ENCODE data around the gene CYP2A7.
"Not testable (repeated sequence)": the region's sequence is repeated elsewhere in the genome, so short reads cannot be mapped to it uniquely, and the experiment has no call there.

The CYP2A7 gene

DNA sequence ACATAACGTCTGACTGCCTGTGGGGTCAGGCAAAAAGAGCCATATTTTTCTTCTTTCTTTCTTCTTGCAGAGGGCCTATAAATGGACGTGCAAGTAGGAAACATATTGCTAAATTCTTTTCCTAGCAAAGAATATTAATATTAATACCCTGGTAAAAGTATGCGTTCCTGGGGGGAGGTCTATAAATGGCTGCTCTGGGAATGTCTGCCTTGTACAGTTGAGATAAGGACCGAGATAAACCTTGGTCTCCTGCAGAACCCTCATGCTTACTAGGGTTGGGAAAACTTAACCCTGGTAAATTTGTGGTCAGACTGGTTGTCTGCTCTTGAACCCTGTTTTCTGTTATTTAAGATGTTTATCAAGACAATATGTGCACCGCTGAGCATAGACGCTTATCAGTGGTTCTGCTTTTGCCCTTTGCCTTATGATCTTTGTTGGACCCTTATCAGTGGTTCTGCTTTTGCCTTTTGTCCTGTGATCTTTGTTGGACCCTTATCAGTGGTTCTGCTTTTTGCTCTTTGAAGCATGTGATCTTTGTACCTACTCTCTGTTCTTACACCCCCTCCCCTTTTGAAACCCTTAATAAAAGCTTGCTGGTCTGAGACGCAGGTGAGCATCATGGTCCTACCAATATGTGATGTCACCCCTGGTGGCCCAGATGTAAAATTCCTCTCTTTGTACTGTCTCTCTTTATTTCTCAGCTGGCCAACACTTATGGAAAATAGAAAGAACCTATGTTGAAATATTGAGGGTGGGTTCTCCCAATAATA is 37.7 kb upstream of the CYP2A7 start:
- H3K4me1 ChIP-seq (ENCODE audit: control insufficient read depth, insufficient read depth, low read length); H3K27ac ChIP-seq (ENCODE audit: low read depth, low read length); H3K9ac ChIP-seq (ENCODE audit: low read depth, low read length); H3K4me3 ChIP-seq (ENCODE audit: low read depth, low read length); H3K9me3 ChIP-seq (ENCODE audit: control insufficient read depth, insufficient read depth, low read length); H3K27me3 ChIP-seq (ENCODE audit: control insufficient read depth, insufficient read depth, low read length); H3K36me3 ChIP-seq (ENCODE audit: control insufficient read depth, insufficient read depth, low read length): not testable (repeated sequence)

DNA sequence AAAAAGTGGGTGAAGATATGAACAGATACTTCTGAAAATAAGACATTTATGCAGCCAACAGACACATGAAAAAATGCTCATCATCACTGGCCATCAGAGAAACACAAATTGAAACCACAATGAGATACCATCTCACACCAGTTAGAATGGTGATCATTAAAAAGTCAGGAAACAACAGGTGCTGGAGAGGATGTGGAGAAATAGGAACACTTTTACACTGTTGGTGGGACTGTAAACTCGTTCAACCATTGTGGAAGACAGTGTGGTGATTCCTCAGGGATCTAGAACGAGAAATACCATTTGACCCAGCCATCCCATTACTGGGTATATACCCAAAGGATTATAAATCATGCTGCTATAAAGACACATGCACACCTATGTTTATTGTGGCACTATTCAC is 36.3 kb upstream of the CYP2A7 start:
- H3K9ac ChIP-seq (ENCODE audit: low read depth, low read length); H3K4me3 ChIP-seq (ENCODE audit: low read depth, low read length); H3K27me3 ChIP-seq (ENCODE audit: control insufficient read depth, insufficient read depth, low read length); H3K4me1 ChIP-seq (ENCODE audit: control insufficient read depth, insufficient read depth, low read length); H3K36me3 ChIP-seq (ENCODE audit: control insufficient read depth, insufficient read depth, low read length); H3K27ac ChIP-seq (ENCODE audit: low read depth, low read length); H3K9me3 ChIP-seq (ENCODE audit: control insufficient read depth, insufficient read depth, low read length): not testable (repeated sequence)

DNA sequence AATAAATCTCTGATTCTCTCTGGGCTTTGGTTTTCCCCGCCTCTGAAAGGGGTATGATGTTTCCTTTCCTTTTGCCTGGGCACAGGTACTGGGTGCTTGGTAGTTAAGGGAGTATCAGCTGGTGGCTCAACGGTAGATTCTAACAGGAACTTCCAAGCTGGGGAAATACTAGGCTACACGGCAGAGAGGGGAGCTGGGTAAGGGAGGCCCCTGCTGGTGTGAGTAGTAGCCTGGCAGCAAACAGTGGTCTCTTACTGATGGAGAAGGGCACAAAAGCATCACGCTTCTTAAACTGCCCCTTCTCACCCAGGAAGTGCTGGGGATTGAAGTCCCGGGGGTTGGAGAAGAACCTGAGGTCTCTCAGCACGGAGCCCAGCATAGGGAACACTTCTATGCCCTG is 26.9 kb upstream of the CYP2A7 start:
- peaks cover 5% of the 10 kb centered on the region for H3K4me1 ChIP-seq (ENCODE audit: control insufficient read depth, insufficient read depth, low read length)
- H3K27ac ChIP-seq (ENCODE audit: low read depth, low read length), result no peak overlapping the region
- H3K27me3 ChIP-seq (ENCODE audit: control insufficient read depth, insufficient read depth, low read length), result no peaks in the 10 kb centered on the region
- H3K36me3 ChIP-seq (ENCODE audit: control insufficient read depth, insufficient read depth, low read length), result no peaks in the 10 kb centered on the region
- no peak overlapping the region for H3K9ac ChIP-seq (ENCODE audit: low read depth, low read length)
- H3K4me3 ChIP-seq (ENCODE audit: low read depth, low read length), result peak overlapping the region; percentile 64
- H3K9me3 ChIP-seq (ENCODE audit: control insufficient read depth, insufficient read depth, low read length), result peaks cover 17% of the 10 kb centered on the region

DNA sequence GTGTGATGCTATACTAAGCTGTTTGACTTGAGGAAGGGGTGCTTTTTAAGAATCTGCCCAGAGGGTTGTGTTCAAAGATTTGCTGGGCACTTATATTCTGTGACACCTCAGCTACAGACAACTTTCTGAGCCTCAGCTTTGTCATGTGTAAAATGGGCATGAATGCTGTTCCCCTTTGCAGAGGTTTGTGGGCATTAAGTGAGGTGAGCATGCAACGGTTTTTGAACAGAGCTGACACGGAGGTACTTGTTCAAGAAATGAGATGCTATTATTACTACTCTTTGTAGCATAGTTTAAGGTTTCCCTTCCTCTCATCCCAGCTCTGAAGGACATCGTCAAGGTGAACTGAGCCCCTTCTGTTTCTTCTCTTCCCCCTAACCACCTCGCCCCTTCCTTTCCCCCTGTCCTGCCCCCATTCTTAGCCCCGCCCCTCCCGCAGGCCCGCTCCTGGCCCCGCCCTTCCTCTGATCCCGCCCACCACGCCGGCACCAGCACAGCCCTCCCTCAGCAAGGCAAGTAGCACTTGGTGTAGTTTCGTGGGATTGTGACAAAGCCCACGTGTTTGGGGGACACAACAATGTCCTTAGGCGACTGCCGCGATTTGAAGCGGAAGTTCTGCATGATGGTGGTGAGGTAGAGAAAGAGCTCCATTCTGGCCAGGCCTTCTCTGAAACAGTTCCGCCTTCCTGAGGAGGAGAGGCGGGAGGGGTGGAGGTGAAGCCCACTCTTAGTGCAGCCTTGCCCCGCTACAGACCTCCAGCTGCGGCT is 26.1 kb upstream of the CYP2A7 start:
- H3K4me1 ChIP-seq (ENCODE audit: control insufficient read depth, insufficient read depth, low read length), result peaks cover 5% of the 10 kb centered on the region
- H3K27ac ChIP-seq (ENCODE audit: low read depth, low read length), result no peak overlapping the region
- H3K9ac ChIP-seq (ENCODE audit: low read depth, low read length), result 0 out of 2 replicates have a peak overlapping the region, but pooled peaks have one; percentile 12
- peak overlapping the region; percentile 64 for H3K4me3 ChIP-seq (ENCODE audit: low read depth, low read length)
- H3K27me3 ChIP-seq (ENCODE audit: control insufficient read depth, insufficient read depth, low read length), result no peaks in the 10 kb centered on the region
- H3K9me3 ChIP-seq (ENCODE audit: control insufficient read depth, insufficient read depth, low read length), result peaks cover 17% of the 10 kb centered on the region
- no peaks in the 10 kb centered on the region for H3K36me3 ChIP-seq (ENCODE audit: control insufficient read depth, insufficient read depth, low read length)

DNA sequence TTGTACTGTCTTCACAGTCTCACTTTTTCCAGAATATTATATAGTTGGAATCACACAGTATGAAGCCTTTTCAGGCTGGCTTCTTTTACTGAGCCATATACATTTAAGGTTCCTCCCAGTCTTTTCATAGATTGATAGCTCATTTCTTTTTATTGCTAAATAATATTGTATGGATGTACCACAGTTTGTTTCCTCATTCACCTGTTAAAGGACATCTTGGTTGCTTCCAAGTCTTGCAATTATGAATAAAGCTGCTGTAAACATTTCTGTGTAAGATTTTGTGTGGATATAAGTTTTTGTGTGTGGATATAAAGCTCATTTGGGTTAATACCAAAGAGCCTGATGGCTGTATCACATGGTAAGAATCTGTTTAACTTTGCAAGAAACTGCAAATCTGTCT is 24.5 kb upstream of the CYP2A7 start:
- H3K27ac ChIP-seq (ENCODE audit: low read depth, low read length), result no peak overlapping the region
- H3K27me3 ChIP-seq (ENCODE audit: control insufficient read depth, insufficient read depth, low read length), result no peaks in the 10 kb centered on the region
- peaks cover 1% of the 10 kb centered on the region; the same call in 1 of the 2 replicates for H3K9me3 ChIP-seq (ENCODE audit: control insufficient read depth, insufficient read depth, low read length)
- no peaks in the 10 kb centered on the region for H3K36me3 ChIP-seq (ENCODE audit: control insufficient read depth, insufficient read depth, low read length)
- H3K4me3 ChIP-seq (ENCODE audit: low read depth, low read length), result no peak overlapping the region
- H3K9ac ChIP-seq (ENCODE audit: low read depth, low read length), result no peak overlapping the region
- peaks cover 5% of the 10 kb centered on the region for H3K4me1 ChIP-seq (ENCODE audit: control insufficient read depth, insufficient read depth, low read length)

DNA sequence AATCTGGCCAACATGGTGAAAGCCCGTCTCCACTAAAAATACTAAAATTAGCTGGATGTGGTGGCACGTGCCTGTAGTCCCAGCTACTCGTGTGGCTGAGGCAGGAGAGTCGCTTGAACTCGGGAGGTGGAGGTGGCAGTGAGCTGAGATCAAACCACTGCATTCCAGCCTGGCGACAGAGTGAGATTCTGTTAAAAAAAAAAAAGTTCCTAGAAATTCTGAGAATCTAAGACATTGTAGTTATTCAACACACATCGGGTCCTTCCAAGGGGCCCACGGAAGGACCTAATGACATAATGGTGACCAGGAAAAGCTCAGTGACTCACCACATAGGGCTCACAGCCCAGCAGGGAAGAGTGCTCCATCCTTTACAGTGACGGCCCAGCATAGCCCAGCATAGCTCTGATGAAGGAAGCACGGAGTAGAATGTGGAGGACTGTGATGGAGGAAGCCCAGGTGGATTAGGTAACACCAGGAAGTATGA is 22.7 kb upstream of the CYP2A7 start:
- H3K36me3 ChIP-seq (ENCODE audit: control insufficient read depth, insufficient read depth, low read length); H3K27me3 ChIP-seq (ENCODE audit: control insufficient read depth, insufficient read depth, low read length); H3K27ac ChIP-seq (ENCODE audit: low read depth, low read length); H3K9ac ChIP-seq (ENCODE audit: low read depth, low read length); H3K9me3 ChIP-seq (ENCODE audit: control insufficient read depth, insufficient read depth, low read length); H3K4me3 ChIP-seq (ENCODE audit: low read depth, low read length); H3K4me1 ChIP-seq (ENCODE audit: control insufficient read depth, insufficient read depth, low read length): not testable (repeated sequence)

DNA sequence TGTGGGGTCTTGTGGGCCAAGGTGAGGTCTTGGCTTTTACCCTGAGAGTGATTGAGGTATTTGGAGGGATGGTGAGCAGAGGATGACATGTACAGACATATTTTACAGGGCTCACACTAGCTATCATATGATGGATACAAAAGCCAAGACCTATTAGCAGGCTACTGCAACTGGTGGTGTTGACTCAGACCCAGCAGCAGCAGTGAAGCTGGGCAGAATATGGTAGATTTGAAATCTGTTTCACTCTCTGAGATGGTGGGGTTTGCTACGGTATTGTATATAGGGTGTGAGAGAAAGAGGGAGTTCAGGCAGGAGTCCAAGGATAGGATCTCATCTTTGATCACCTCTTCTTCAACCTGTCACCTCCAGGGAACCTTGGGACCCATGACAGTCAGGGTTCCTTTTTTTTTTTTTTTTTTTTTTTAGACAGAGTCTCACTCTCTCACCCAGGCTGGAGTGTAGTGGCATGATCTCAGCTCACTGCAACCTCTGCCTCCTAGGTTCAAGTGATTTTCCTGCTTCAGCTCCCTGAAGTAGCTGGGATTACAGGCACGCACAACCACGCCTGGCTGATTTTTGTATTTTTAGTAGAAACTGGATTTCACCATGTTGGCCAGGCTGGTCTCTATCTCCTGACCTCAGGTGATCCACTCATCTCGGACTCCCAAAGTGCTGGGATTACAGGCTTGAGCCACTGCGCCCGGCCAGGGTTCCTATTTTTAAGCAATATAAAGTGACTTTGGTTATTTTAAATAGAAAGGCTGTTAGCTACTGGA is 20.1 kb upstream of the CYP2A7 start:
- not testable (repeated sequence) for H3K27me3 ChIP-seq (ENCODE audit: control insufficient read depth, insufficient read depth, low read length); H3K9ac ChIP-seq (ENCODE audit: low read depth, low read length); H3K9me3 ChIP-seq (ENCODE audit: control insufficient read depth, insufficient read depth, low read length); H3K36me3 ChIP-seq (ENCODE audit: control insufficient read depth, insufficient read depth, low read length); H3K4me1 ChIP-seq (ENCODE audit: control insufficient read depth, insufficient read depth, low read length); H3K27ac ChIP-seq (ENCODE audit: low read depth, low read length); H3K4me3 ChIP-seq (ENCODE audit: low read depth, low read length)

DNA sequence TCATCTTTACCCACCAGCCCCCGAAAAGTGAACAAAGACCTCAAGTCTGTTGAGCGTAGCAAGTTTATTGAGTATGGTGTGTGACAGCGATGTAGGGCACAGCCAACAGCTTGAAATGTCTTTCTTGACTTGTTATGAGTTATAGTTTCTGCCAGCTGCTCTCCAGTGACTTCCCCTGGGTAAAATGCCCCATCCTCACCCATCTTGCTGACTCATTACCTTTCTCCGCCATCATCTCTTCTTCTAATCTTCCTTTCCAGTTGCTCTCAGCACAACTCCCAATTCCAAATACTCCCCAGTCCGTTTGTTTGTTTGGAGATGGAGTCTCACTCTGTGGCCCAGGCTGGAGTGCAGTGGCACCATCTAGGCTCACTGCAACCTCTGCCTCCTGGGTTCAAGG is 18.5 kb upstream of the CYP2A7 start:
- H3K27ac ChIP-seq (ENCODE audit: low read depth, low read length); H3K4me1 ChIP-seq (ENCODE audit: control insufficient read depth, insufficient read depth, low read length); H3K27me3 ChIP-seq (ENCODE audit: control insufficient read depth, insufficient read depth, low read length); H3K9me3 ChIP-seq (ENCODE audit: control insufficient read depth, insufficient read depth, low read length); H3K36me3 ChIP-seq (ENCODE audit: control insufficient read depth, insufficient read depth, low read length); H3K4me3 ChIP-seq (ENCODE audit: low read depth, low read length); H3K9ac ChIP-seq (ENCODE audit: low read depth, low read length): not testable (repeated sequence)

DNA sequence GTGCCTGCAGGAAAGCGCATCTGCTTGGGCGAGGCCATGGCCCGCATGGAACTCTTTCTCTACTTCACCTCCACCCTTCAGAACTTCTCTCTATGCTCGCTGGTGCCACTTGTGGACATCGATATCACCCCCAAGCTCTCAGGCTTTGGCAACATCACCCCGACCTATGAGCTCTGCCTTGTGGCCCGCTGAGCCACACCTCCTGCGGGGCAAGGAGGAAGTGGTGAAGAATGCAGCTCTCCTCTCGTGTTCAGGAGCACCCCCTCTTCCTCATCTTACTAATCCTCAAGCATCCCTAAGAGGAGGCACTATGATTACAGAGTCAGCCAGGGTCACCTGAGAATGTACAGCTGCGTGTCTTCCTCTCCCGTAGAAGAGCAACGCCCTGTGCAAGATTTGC is 17.9 kb upstream of the CYP2A7 start:
- not testable (repeated sequence) for H3K4me3 ChIP-seq (ENCODE audit: low read depth, low read length); H3K36me3 ChIP-seq (ENCODE audit: control insufficient read depth, insufficient read depth, low read length); H3K9ac ChIP-seq (ENCODE audit: low read depth, low read length); H3K27me3 ChIP-seq (ENCODE audit: control insufficient read depth, insufficient read depth, low read length); H3K9me3 ChIP-seq (ENCODE audit: control insufficient read depth, insufficient read depth, low read length); H3K4me1 ChIP-seq (ENCODE audit: control insufficient read depth, insufficient read depth, low read length); H3K27ac ChIP-seq (ENCODE audit: low read depth, low read length)

DNA sequence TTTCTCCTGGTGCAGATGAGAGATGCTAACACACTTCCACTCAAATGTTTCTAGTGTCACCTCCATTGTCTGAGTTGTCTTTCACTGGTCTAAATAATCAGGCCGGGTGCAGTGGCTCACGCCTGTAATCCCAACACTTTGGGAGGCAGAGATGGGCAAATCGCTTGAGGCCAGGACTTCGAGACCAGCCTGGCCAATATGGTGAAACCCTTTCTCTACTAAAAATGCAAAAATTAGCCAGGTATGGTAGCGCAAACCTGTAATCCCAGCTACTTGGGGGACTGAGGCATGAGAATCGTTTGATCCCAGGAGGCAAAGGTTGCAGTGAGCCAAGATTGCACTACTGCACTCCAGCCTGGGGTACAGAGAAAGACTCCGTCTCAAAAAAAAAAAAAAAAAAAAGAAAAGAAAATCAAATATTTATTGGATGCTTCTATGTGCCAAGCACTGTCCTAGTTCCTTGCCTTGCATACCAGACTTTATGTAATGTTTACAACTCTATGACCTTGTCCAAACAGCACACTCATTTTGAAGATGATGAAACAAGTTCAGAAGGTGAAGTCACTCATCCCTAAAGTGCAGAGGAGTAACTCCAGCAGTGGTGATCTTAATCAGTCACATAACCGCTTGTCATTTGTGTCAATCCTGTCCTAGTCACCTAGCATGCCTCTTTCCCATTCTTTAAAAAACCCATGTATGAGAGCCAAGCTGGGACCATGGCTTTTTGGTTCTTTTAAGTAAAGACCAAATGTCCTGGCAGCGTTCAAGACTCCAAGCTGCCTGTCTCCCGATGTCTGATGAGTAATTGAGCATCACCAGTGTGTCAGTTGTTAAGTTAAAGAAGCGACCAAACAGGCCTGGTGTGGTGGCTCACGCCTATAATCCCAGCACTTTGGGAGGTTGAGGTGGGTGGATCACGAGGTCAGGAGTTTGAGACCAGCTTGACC is 15.1 kb upstream of the CYP2A7 start:
- not testable (repeated sequence) for H3K4me1 ChIP-seq (ENCODE audit: control insufficient read depth, insufficient read depth, low read length); H3K4me3 ChIP-seq (ENCODE audit: low read depth, low read length); H3K27me3 ChIP-seq (ENCODE audit: control insufficient read depth, insufficient read depth, low read length); H3K27ac ChIP-seq (ENCODE audit: low read depth, low read length); H3K9ac ChIP-seq (ENCODE audit: low read depth, low read length); H3K36me3 ChIP-seq (ENCODE audit: control insufficient read depth, insufficient read depth, low read length); H3K9me3 ChIP-seq (ENCODE audit: control insufficient read depth, insufficient read depth, low read length)

Measured in HUES48 (cell line).